HG02588 (cell line): Measurements from ENCODE around the gene WDCP.
"Not testable (repeated sequence)": the region's sequence is repeated elsewhere in the genome, so short reads cannot be mapped to it uniquely, and the experiment has no call there.

ENCODE experiments used
- ATAC-seq: cut with Tn5 transposase; IDR thresholded peaks from one replicate; pipeline ENCODE4 v1.9.1; 2021; ENCODE audit warnings: mild to moderate bottlenecking, moderate library complexity; ENCODE audit not compliant: unreplicated experiment

The WDCP gene

GRCh38 chr2:24022975-24023575 lies 24.1 kb downstream of the WDCP start:
- ATAC-seq, result no peak

GRCh38 chr2:24022324-24022974 lies 24.7 kb downstream of the WDCP start:
- no peak for ATAC-seq

- no peak for ATAC-seq
Measured at GRCh38 chr2:24021122-24021998, 25.8 kb downstream of the WDCP start.

- no peak for ATAC-seq
Measured at GRCh38 chr2:24020244-24020643, 26.9 kb downstream of the WDCP start.

GRCh38 chr2:24019729-24020128 lies 27.5 kb downstream of the WDCP start:
- ATAC-seq, result no peak

- ATAC-seq, result no peak
Measured at GRCh38 chr2:24018241-24018640, 28.9 kb downstream of the WDCP start.

- no peak for ATAC-seq
Measured at GRCh38 chr2:24017711-24018110, 29.5 kb downstream of the WDCP start.

GRCh38 chr2:24016853-24017703 lies 30.1 kb downstream of the WDCP start:
- no peak for ATAC-seq

GRCh38 chr2:24016376-24016761 lies 30.8 kb downstream of the WDCP start:
- ATAC-seq, result no peak

- ATAC-seq, result no peak
Measured at GRCh38 chr2:24015562-24016375, 31.4 kb downstream of the WDCP start.

GRCh38 chr2:24014902-24015301 lies 32.3 kb downstream of the WDCP start:
- ATAC-seq, result not testable (repeated sequence)

- ATAC-seq, result no peak
Measured at GRCh38 chr2:24012521-24013188, 34.5 kb downstream of the WDCP start.

- ATAC-seq, result no peak
Measured at GRCh38 chr2:24011250-24012104, 35.7 kb downstream of the WDCP start.

GRCh38 chr2:24010477-24011249 lies 36.5 kb downstream of the WDCP start:
- no peak for ATAC-seq

GRCh38 chr2:24009680-24010476 lies 37.3 kb downstream of the WDCP start, which contains the start of gene MFSD2B:
MFSD2B (plus strand) TSS chr2:24010085; CDS start chr2:24010097, 12 bp downstream.
- no peak for ATAC-seq

- no peak for ATAC-seq
Measured at GRCh38 chr2:24009367-24009679, 37.9 kb downstream of the WDCP start.

- ATAC-seq, result no peak
Measured at GRCh38 chr2:24008672-24009366, 38.4 kb downstream of the WDCP start.
